Measurements from ENCODE around the gene KCTD11. TPM values are rescaled to one million over a fixed set of nuclear protein-coding genes. Genes with fewer than 3 reads are reported as not detected.

The KCTD11 gene
- total RNA-seq = 2.6 TPM

- peak; percentile 94 for DNase-seq (ENCODE audit: low spot score)
- peak; percentile 81 for ATAC-seq
These were observed at the start of gene KCTD11 for GRCh38 chr17:7351665-7352502. Gene KCTD11, plus strand, starts transcription at chr17:7352162.

GRCh38 chr17:7304179-7304578 is 47.8 kb upstream of the KCTD11 start:
- no peak for DNase-seq (ENCODE audit: low spot score)
- ATAC-seq = no peak

GRCh38 chr17:7306911-7307685 is 44.9 kb upstream of the KCTD11 start, which contains the start of gene EIF5A:
Gene EIF5A, plus strand, starts transcription at chr17:7307628. Its CDS starts 2,008 bp downstream, at chr17:7309636.
- ATAC-seq = peak; percentile 84
- DNase-seq (ENCODE audit: low spot score) = peak; percentile 100

- DNase-seq (ENCODE audit: low spot score) = peak; percentile 64
- ATAC-seq = peak; percentile 11
These were observed 44.0 kb upstream of the KCTD11 start for GRCh38 chr17:7307686-7308624.

- peak; percentile 49 for ATAC-seq
- DNase-seq (ENCODE audit: low spot score) = peak; percentile 80
These were observed 43.1 kb upstream of the KCTD11 start for GRCh38 chr17:7308625-7309433.

- no peak for ATAC-seq
- DNase-seq (ENCODE audit: low spot score) = no peak
These were observed 42.3 kb upstream of the KCTD11 start for GRCh38 chr17:7309628-7310027.

GRCh38 chr17:7311110-7311705 is 40.8 kb upstream of the KCTD11 start:
- no peak for DNase-seq (ENCODE audit: low spot score)
- no peak for ATAC-seq

GRCh38 chr17:7312432-7313087 is 39.4 kb upstream of the KCTD11 start:
- DNase-seq (ENCODE audit: low spot score) = no peak

GRCh38 chr17:7313088-7313889 is 38.7 kb upstream of the KCTD11 start:
- DNase-seq (ENCODE audit: low spot score) = no peak
- ATAC-seq = no peak

More at GRCh38 chr17:7312432-7313087, 39.4 kb upstream of the KCTD11 start:
- no peak for ATAC-seq

- DNase-seq (ENCODE audit: low spot score) = no peak
- no peak for ATAC-seq
These were observed 37.9 kb upstream of the KCTD11 start for GRCh38 chr17:7313890-7314718.

GRCh38 chr17:7314719-7315569 is 37.0 kb upstream of the KCTD11 start, which contains the start of gene GPS2:
Gene GPS2, minus strand, starts transcription at chr17:7315360. Its CDS starts 308 bp downstream, at chr17:7315052.
- peak; percentile 89 for ATAC-seq
- peak; percentile 95 for DNase-seq (ENCODE audit: low spot score)

- DNase-seq (ENCODE audit: low spot score) (peak; percentile 64), ATAC-seq (peak; percentile 35)
These were observed 36.3 kb upstream of the KCTD11 start for GRCh38 chr17:7315570-7316235.

GRCh38 chr17:7317161-7317803 is 34.7 kb upstream of the KCTD11 start:
- ATAC-seq (no peak), DNase-seq (ENCODE audit: low spot score) (no peak)

- DNase-seq (ENCODE audit: low spot score) (no peak), ATAC-seq (no peak)
These were observed 33.7 kb upstream of the KCTD11 start for GRCh38 chr17:7318121-7318860.
